A673 (cell line): ENCODE measurements around the gene BRSK2.

ENCODE experiments used
- CTCF ChIP-seq: fragments of 300-800, 200-600 bp; sonication (generic); conservative IDR thresholded peaks from 2 replicates; pipeline ENCODE4 v1.5.1; 2017; ENCODE audit warnings: low read depth, mild to moderate bottlenecking, antibody characterized with exemption, low read length, moderate library complexity, mixed read lengths
- EZH2 ChIP-seq: fragments of 200-600 bp; sonication (generic); IDR thresholded peaks from 2 replicates; pipeline ENCODE4 v1.6.1; 2017; ENCODE audit warnings: borderline replicate concordance, low read depth, mild to moderate bottlenecking, mixed read lengths, antibody characterized with exemption, low read length; ENCODE audit not compliant: poor library complexity, severe bottlenecking

- TF ChIP-seq CTCF (no peak), EZH2 (no peak)
Measured at GRCh38 chr11:1480555-1481482, 91.1 kb downstream of the BRSK2 start.
